Stimulated activated CD4-positive, alpha-beta T cell treated with anti-CD3 and anti-CD28 coated beads, Interleukin-4, amount 100 ng/mL, for 4 hours (primary cell): Measurements from ENCODE around the gene TUT7.
"Not testable (repeated sequence)": the region's sequence is repeated elsewhere in the genome, so short reads cannot be mapped to it uniquely, and the experiment has no call there.

Experiments
- DNase-seq, 2 experiments: peaks; one replicate each; pipeline ENCODE4 v3.0.0-alpha.2; 2020

TUT7 gene

GRCh38 chr9:86354011-86354817 is at the start of gene TUT7:
Gene TUT7 (minus strand): TSS chr9:86354410. CDS start chr9:86353199, 1,211 bp downstream.
- peak; percentile 87 to 96 for DNase-seq

GRCh38 chr9:86402591-86402990 is 48.4 kb upstream of the TUT7 start:
- no peak for DNase-seq

GRCh38 chr9:86396412-86396811 is 42.2 kb upstream of the TUT7 start:
- DNase-seq = no peak

- DNase-seq = not testable (repeated sequence)
Measured at GRCh38 chr9:86390184-86390583, 36.0 kb upstream of the TUT7 start.

GRCh38 chr9:86389628-86390027 is 35.4 kb upstream of the TUT7 start:
- DNase-seq = no peak

- DNase-seq = no peak
Measured at GRCh38 chr9:86387376-86387775, 33.2 kb upstream of the TUT7 start.

GRCh38 chr9:86383000-86383399 is 28.8 kb upstream of the TUT7 start:
- DNase-seq = not testable (repeated sequence)

- DNase-seq = no peak
Measured at GRCh38 chr9:86376016-86376415, 21.8 kb upstream of the TUT7 start.

GRCh38 chr9:86369810-86370209 is 15.6 kb upstream of the TUT7 start:
- no peak for DNase-seq

GRCh38 chr9:86368871-86369521 is 14.8 kb upstream of the TUT7 start:
- DNase-seq = no peak

GRCh38 chr9:86361176-86361575 is 7.0 kb upstream of the TUT7 start:
- DNase-seq = no peak

GRCh38 chr9:86359151-86359879 is 5.1 kb upstream of the TUT7 start:
- DNase-seq = no peak

- DNase-seq = no peak
Measured at GRCh38 chr9:86356871-86357866, 3.0 kb upstream of the TUT7 start.

GRCh38 chr9:86355814-86356213 is 1.6 kb upstream of the TUT7 start:
- no peak for DNase-seq

GRCh38 chr9:86354818-86355309 is 654 bp upstream of the TUT7 start:
- DNase-seq = no peak

GRCh38 chr9:86353655-86354010 is 577 bp downstream of the TUT7 start:
- peak in 1 of 2 experiments; percentile 6 for DNase-seq

- no peak for DNase-seq
Measured at GRCh38 chr9:86352440-86353077, 1.7 kb downstream of the TUT7 start.

- DNase-seq = no peak
Measured at GRCh38 chr9:86351880-86352279, 2.3 kb downstream of the TUT7 start.

- no peak for DNase-seq
Measured at GRCh38 chr9:86350006-86350760, 4.0 kb downstream of the TUT7 start.

- no peak for DNase-seq
Measured at GRCh38 chr9:86349271-86349670, 4.9 kb downstream of the TUT7 start.

- DNase-seq = no peak
Measured at GRCh38 chr9:86347991-86348390, 6.2 kb downstream of the TUT7 start.
